NCI-H128 (cell line): ENCODE measurements around the gene CCL8.

Experiments
- DNase-seq: peaks from one replicate; lab custom pipeline; 2025; ENCODE audit not compliant: unreplicated experiment; lab: John Stamatoyannopoulos, UW

CCL8 gene

GRCh38 chr17:34366529-34367107, 47.4 kb downstream of the CCL8 start:
- DNase-seq = no peak

DNA sequence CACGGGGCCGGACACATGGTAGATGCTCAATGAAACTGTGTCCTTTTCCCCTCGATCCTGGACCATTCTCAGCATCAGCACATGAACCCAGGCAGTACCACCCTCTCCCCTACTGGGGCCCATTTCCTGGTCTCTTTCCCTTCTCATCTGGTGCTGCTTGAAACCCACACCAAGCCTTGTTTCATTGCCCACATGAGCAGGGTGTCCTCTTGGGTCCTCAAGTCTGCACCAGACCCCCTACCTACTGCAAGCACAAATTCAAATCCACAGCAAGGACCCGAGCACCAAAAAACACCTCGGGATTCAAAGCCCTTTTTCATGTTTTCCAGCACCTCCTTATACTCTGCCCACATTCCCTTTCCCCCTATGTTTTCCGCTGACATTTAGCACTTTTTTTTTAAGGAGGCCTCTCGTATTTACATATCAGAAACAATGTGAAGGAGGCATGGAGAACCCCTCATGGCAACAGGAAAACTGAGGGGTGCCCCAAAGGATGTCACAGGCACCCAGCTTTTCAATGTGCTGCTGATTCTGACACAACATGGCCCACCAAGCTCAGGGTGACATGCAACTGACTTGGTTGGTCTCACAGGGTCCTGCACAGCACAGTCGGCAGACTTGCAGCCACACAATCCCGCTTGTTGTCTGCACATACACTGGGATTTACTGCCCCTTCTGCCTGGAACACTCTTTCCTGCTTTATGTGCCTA, 48.4 kb downstream of the CCL8 start:
- DNase-seq = no peak

GRCh38 chr17:34368196-34368945, 49.1 kb downstream of the CCL8 start:
- DNase-seq = no peak

DNA sequence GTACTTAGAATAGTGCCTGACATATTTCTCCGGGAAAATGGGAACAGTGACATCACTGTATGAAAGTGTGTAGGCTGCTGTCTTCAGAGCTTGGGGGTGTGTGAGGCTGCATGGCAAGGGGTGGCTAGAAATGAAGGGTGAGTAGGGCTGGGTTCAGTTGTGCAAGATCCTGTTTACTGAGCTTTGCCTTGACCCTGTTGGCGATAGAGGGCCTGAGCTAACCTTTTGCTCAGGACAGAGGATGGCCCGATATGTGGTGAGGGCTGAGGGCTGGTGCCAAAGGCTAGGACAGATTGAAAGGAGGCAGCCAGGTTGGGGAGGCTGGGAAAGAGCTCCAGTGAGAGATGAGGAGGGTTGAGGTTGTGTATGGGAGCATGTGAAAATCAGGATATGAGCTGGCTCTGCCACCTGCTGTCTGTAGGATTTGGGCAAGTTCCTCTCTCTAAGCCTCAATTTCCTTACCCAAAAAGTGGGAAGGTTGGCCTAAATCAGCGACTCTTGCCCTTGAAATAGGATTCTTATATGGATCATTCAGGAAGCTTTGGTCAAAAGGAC, 49.8 kb downstream of the CCL8 start:
- DNase-seq = no peak

GRCh38 chr17:34369571-34369970, 50.3 kb downstream of the CCL8 start:
- no peak for DNase-seq

DNA sequence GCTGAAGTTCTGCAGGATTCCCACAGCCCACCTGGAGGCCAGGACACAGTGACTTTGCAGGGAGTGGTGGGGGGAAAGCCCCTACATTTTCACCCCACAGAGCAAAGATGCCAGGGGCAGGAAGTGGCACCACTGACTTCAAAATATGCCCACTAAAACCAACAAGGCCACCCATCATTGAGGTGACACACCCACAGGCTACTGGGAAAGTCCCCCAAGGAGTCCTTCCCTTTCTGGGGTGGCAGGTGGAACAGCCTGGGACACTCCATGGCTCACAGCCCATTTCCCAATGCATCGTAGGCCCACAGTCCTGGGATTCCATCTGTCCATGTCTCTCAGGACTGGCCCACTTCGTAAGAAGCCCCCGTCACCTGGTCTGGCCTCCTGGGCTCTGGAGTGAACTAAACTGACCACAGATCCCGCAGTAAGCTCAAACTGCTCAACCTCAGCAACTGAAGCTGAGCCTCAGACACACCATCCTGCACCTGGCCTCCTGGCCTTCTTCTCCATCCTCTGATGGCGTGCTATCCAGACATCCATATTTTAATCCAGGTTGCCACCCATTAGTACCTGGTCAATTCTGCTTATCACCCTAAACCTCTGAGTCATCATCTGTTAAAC, 51.3 kb downstream of the CCL8 start:
- no peak for DNase-seq

- DNase-seq = no peak
Observed at GRCh38 chr17:34370997-34371395, 51.8 kb downstream of the CCL8 start.
